Measurements from ENCODE around the gene FBXW11. TPM values are rescaled to one million over a fixed set of nuclear protein-coding genes. Genes with fewer than 3 reads are reported as not detected.
"Not testable (repeated sequence)": the region's sequence is repeated elsewhere in the genome, so short reads cannot be mapped to it uniquely, and the experiment has no call there.

The FBXW11 gene
- total RNA-seq, 4 donors from 2014 or later, result 35.9 to 56.8 (median 50.9) TPM

GRCh38 chr5:171945066-171945465 is 61.4 kb downstream of the FBXW11 start:
- intact Hi-C loops (cut with DNase I; ENCODE audit: low total_unique reads), result no loop called here
- TF ChIP-seq CTCF (IDR thresholded peaks at IDR 0.05), result no peak
- TF ChIP-seq POLR2A (IDR thresholded peaks at IDR 0.05), result no peak

GRCh38 chr5:171942112-171942516 is 64.3 kb downstream of the FBXW11 start:
- DNase-seq (ENCODE audit: low spot score in 2 of 2); H3K4me3 ChIP-seq (ENCODE audit: low read depth, poor library complexity, severe bottlenecking); intact Hi-C loops (cut with DNase I; ENCODE audit: low total_unique reads): not testable (repeated sequence)
- WGBS, 2 donors, result 82 to 87% methylated on average over 4 of the region's 6 CpGs

More at GRCh38 chr5:171945066-171945465, 61.4 kb downstream of the FBXW11 start:
- no peak overlapping the region for H3K4me3 ChIP-seq (ENCODE audit: low read depth, poor library complexity, severe bottlenecking)
- WGBS, 2 donors, result 57 to 60% methylated on average over 2 of the region's 2 CpGs
- no peak for DNase-seq (ENCODE audit: low spot score in 2 of 2)

- intact Hi-C loops (cut with DNase I; ENCODE audit: low total_unique reads); DNase-seq (ENCODE audit: low spot score in 2 of 2); H3K4me3 ChIP-seq (ENCODE audit: low read depth, poor library complexity, severe bottlenecking): not testable (repeated sequence)
- WGBS, 2 donors, result 81% methylated on average over 1 of the region's 1 CpG
Measured at GRCh38 chr5:171941675-171942074, 64.8 kb downstream of the FBXW11 start.

- DNase-seq (ENCODE audit: low spot score in 2 of 2); intact Hi-C loops (cut with DNase I; ENCODE audit: low total_unique reads): not testable (repeated sequence)
- 75 to 89% methylated on average over 3 of the region's 5 CpGs for WGBS, 2 donors
Measured at GRCh38 chr5:171941275-171941674, 65.2 kb downstream of the FBXW11 start.

GRCh38 chr5:171939951-171940350 is 66.5 kb downstream of the FBXW11 start:
- TF ChIP-seq CTCF (IDR thresholded peaks at IDR 0.05), result no peak
- 90 to 91% methylated on average over 3 of the region's 3 CpGs for WGBS, 2 donors
- no peak overlapping the region for H3K4me3 ChIP-seq (ENCODE audit: low read depth, poor library complexity, severe bottlenecking)
- DNase-seq (ENCODE audit: low spot score in 2 of 2), result no peak
- intact Hi-C loops (cut with DNase I; ENCODE audit: low total_unique reads), result no loop called here

More at GRCh38 chr5:171941275-171941674, 65.2 kb downstream of the FBXW11 start:
- H3K4me3 ChIP-seq (ENCODE audit: low read depth, poor library complexity, severe bottlenecking), result not testable (repeated sequence)

GRCh38 chr5:171938358-171938757 is 68.1 kb downstream of the FBXW11 start:
- DNase-seq (ENCODE audit: low spot score in 2 of 2), result no peak
- no peak overlapping the region for H3K4me3 ChIP-seq (ENCODE audit: low read depth, poor library complexity, severe bottlenecking)
- intact Hi-C loops (cut with DNase I; ENCODE audit: low total_unique reads), result no loop called here
- TF ChIP-seq CTCF (IDR thresholded peaks at IDR 0.05), result no peak
- TF ChIP-seq POLR2A (IDR thresholded peaks at IDR 0.05), result no peak

GRCh38 chr5:171937351-171937750 is 69.1 kb downstream of the FBXW11 start:
- 90 to 95% methylated on average over 4 of the region's 4 CpGs for WGBS, 2 donors
- intact Hi-C loops (cut with DNase I; ENCODE audit: low total_unique reads), result no loop called here
- no peak overlapping the region for H3K4me3 ChIP-seq (ENCODE audit: low read depth, poor library complexity, severe bottlenecking)
- TF ChIP-seq POLR2A (IDR thresholded peaks at IDR 0.05), result no peak
- no peak for TF ChIP-seq CTCF (IDR thresholded peaks at IDR 0.05)
- no peak for DNase-seq (ENCODE audit: low spot score in 2 of 2)
